Vagina (tissue), 2 donors: Measurements from ENCODE around the gene IL1RAPL1. TPM values are rescaled to one million over a fixed set of nuclear protein-coding genes. Genes with fewer than 3 reads are reported as not detected.
"Not testable (repeated sequence)": the region's sequence is repeated elsewhere in the genome, so short reads cannot be mapped to it uniquely, and the experiment has no call there.

Source experiments
- DNase-seq, 2 donors: peaks; one replicate each; pipeline ENCODE4 v3.0.0-alpha.2; 2017; ENCODE audit errors: extremely low spot score in 2 of 2
- H3K27ac ChIP-seq: fragments of 200-600 bp; sonication (generic); one replicate; pipeline ENCODE4 v1.5.1; 2019
- H3K27me3 ChIP-seq: fragments of 200-600 bp; sonication (generic); one replicate; pipeline ENCODE4 v1.5.1; 2019
- H3K36me3 ChIP-seq, 2 donors: fragments of 200-600 bp; sonication (generic); one replicate each; pipeline ENCODE4 v1.5.1; 2017 to 2019
- H3K4me1 ChIP-seq: fragments of 200-600 bp; sonication (generic); one replicate; pipeline ENCODE4 v1.5.1; 2019
- H3K4me3 ChIP-seq, 2 donors: fragments of 200-600 bp; sonication (generic); 1 replicate in 1 of 2; 2 replicates in 1 of 2; pipeline ENCODE4 v1.5.1; 2016 to 2019
- H3K9me3 ChIP-seq: fragments of 200-600 bp; sonication (generic); one replicate; pipeline ENCODE4 v1.5.1; 2019
- CTCF ChIP-seq, 3 experiments: fragments of 450-650 bp in 2 of 3; fragments of 200-600 bp in 1 of 3; sonication (generic) in 1 of 3; IDR thresholded peaks; one replicate each; pipeline ENCODE4 v1.5.1; 2017 to 2019; ENCODE audit warnings: antibody characterized with exemption in 3 of 3, mild to moderate bottlenecking in 2 of 3, moderate library complexity in 2 of 3
- POLR2A ChIP-seq, 2 donors: fragments of 450-650 bp; IDR thresholded peaks; one replicate each; pipeline ENCODE4 v1.6.1; 2017; ENCODE audit warnings: antibody characterized with exemption in 2 of 2, mild to moderate bottlenecking in 2 of 2, moderate library complexity in 2 of 2
- POLR2AphosphoS5 ChIP-seq, 2 donors: sonication (generic); formaldehyde crosslinking; IDR thresholded peaks; one replicate each; pipeline ENCODE4 v1.9.0; 2017; ENCODE audit warnings: antibody characterized with exemption in 2 of 2, mild to moderate bottlenecking in 2 of 2, low read depth in 1 of 2; ENCODE audit not compliant: insufficient read depth in 1 of 2
- intact Hi-C: fragments of 100-400 bp; cut with DNase I; formaldehyde crosslinking; loops from one replicate; pipeline ENCODE4 v1.15.1; 2023
- total RNA-seq: library from RNA; depleted of rRNA; stranded (reverse); fragments of >200 nt; gene quantifications from one replicate; pipeline ENCODE4 v1.2.3, GENCODE V29; 2016

The IL1RAPL1 gene
- total RNA-seq, 1 donor from 2014 or later = not detected

- no peaks in the 10 kb centered on the region for H3K36me3 ChIP-seq
- no peak overlapping the region for H3K27ac ChIP-seq
- TF ChIP-seq POLR2A (IDR thresholded peaks at IDR 0.05) (no peak), POLR2AphosphoS5 (IDR thresholded peaks at IDR 0.05; ENCODE audit: insufficient read depth in 1 of 2, low read depth in 1 of 2) (no peak), CTCF (IDR thresholded peaks at IDR 0.05) (no peak)
- no peaks in the 10 kb centered on the region for H3K9me3 ChIP-seq
- H3K4me1 ChIP-seq = no peaks in the 10 kb centered on the region
- H3K27me3 ChIP-seq = no peaks in the 10 kb centered on the region
- no peak for DNase-seq
- no peak overlapping the region for H3K4me3 ChIP-seq
- intact Hi-C loops = no loop called here
These were observed 526.0 kb downstream of the IL1RAPL1 start for GRCh38 chrX:29113221-29113620.

GRCh38 chrX:29122817-29123216 is 535.6 kb downstream of the IL1RAPL1 start:
- H3K27ac ChIP-seq, DNase-seq, intact Hi-C loops, H3K27me3 ChIP-seq, H3K36me3 ChIP-seq, H3K9me3 ChIP-seq, H3K4me1 ChIP-seq, H3K4me3 ChIP-seq: not testable (repeated sequence)

- no peak for TF ChIP-seq CTCF (IDR thresholded peaks at IDR 0.05)
- no peak for TF ChIP-seq POLR2A (IDR thresholded peaks at IDR 0.05)
- TF ChIP-seq POLR2AphosphoS5 (IDR thresholded peaks at IDR 0.05; ENCODE audit: insufficient read depth in 1 of 2, low read depth in 1 of 2) = no peak
- no peaks in the 10 kb centered on the region for H3K36me3 ChIP-seq
- no peak overlapping the region for H3K27ac ChIP-seq
- H3K9me3 ChIP-seq = no peaks in the 10 kb centered on the region
- H3K4me1 ChIP-seq = no peaks in the 10 kb centered on the region
- H3K4me3 ChIP-seq = no peak overlapping the region
- intact Hi-C loops = no loop called here
- DNase-seq = no peak
- H3K27me3 ChIP-seq = no peaks in the 10 kb centered on the region
These were observed 543.7 kb downstream of the IL1RAPL1 start for GRCh38 chrX:29130905-29131304.

GRCh38 chrX:29136904-29137303 is 549.7 kb downstream of the IL1RAPL1 start:
- intact Hi-C loops = no loop called here
- TF ChIP-seq POLR2A (IDR thresholded peaks at IDR 0.05) (no peak), POLR2AphosphoS5 (IDR thresholded peaks at IDR 0.05; ENCODE audit: insufficient read depth in 1 of 2, low read depth in 1 of 2) (no peak), CTCF (IDR thresholded peaks at IDR 0.05) (no peak)
- no peak overlapping the region for H3K4me3 ChIP-seq
- no peaks in the 10 kb centered on the region for H3K9me3 ChIP-seq
- H3K27me3 ChIP-seq = no peaks in the 10 kb centered on the region
- no peaks in the 10 kb centered on the region for H3K36me3 ChIP-seq
- no peak for DNase-seq
- H3K4me1 ChIP-seq = no peaks in the 10 kb centered on the region
- no peak overlapping the region for H3K27ac ChIP-seq

- Histone ChIP-seq H3K4me1 (no peaks in the 10 kb centered on the region), H3K27me3 (no peaks in the 10 kb centered on the region), H3K9me3 (no peaks in the 10 kb centered on the region), H3K27ac (no peak overlapping the region), H3K4me3 (no peak overlapping the region), H3K36me3 (no peaks in the 10 kb centered on the region)
- TF ChIP-seq POLR2AphosphoS5 (IDR thresholded peaks at IDR 0.05; ENCODE audit: insufficient read depth in 1 of 2, low read depth in 1 of 2) = no peak
- no peak for TF ChIP-seq POLR2A (IDR thresholded peaks at IDR 0.05)
- no peak for TF ChIP-seq CTCF (IDR thresholded peaks at IDR 0.05)
- no peak for DNase-seq
- intact Hi-C loops = no loop called here
These were observed 550.8 kb downstream of the IL1RAPL1 start for GRCh38 chrX:29138003-29138402.

- intact Hi-C loops = no loop called here
- no peaks in the 10 kb centered on the region for H3K4me1 ChIP-seq
- DNase-seq = no peak
- no peak overlapping the region for H3K27ac ChIP-seq
- TF ChIP-seq POLR2AphosphoS5 (IDR thresholded peaks at IDR 0.05; ENCODE audit: insufficient read depth in 1 of 2, low read depth in 1 of 2) = no peak
- no peak for TF ChIP-seq CTCF (IDR thresholded peaks at IDR 0.05)
- no peak for TF ChIP-seq POLR2A (IDR thresholded peaks at IDR 0.05)
- no peak overlapping the region for H3K4me3 ChIP-seq
- H3K9me3 ChIP-seq = no peaks in the 10 kb centered on the region
- no peaks in the 10 kb centered on the region for H3K27me3 ChIP-seq
- H3K36me3 ChIP-seq = no peaks in the 10 kb centered on the region
These were observed 556.1 kb downstream of the IL1RAPL1 start for GRCh38 chrX:29143356-29143755.
